Lung (tissue), 12 donors: ENCODE results near the gene CNGB1. TPM values are rescaled to one million over a fixed set of nuclear protein-coding genes. Genes with fewer than 3 reads are reported as not detected.
A peak's percentile ranks its signal among the peaks of the same experiment; 100 is the strongest.

Source experiments
- ATAC-seq: fragments of 200-7000 bp; cut with Tn5 transposase; one replicate; pipeline ENCODE4 v1.9.1; 2020; ENCODE audit warnings: moderate number of reproducible peaks; ENCODE audit not compliant: insufficient read depth, low FRiP score
- DNase-seq, 3 donors: peaks; one replicate each; pipeline ENCODE4 v3.0.0-alpha.2; 2013 to 2017
- H3K27ac ChIP-seq, 2 donors: one replicate each; pipeline ENCODE4 v1.5.1; 2013; ENCODE audit warnings: mild to moderate bottlenecking in 2 of 2, moderate library complexity in 2 of 2, control low read depth in 1 of 2, inconsistent platforms in 1 of 2, low read depth in 1 of 2, low read length in 1 of 2
- H3K27me3 ChIP-seq, 3 donors: one replicate each; pipeline ENCODE4 v1.5.1; 2013; ENCODE audit warnings: low read length in 2 of 3; ENCODE audit not compliant: control insufficient read depth in 3 of 3, insufficient read depth in 3 of 3
- H3K36me3 ChIP-seq, 4 donors: one replicate each; pipeline ENCODE4 v1.5.1; 2013; ENCODE audit warnings: low read length in 4 of 4, mild to moderate bottlenecking in 1 of 4, moderate library complexity in 1 of 4; ENCODE audit not compliant: control insufficient read depth in 4 of 4, insufficient read depth in 4 of 4
- H3K4me1 ChIP-seq, 5 donors: one replicate each; pipeline ENCODE4 v1.5.1; 2013; ENCODE audit warnings: low read length in 5 of 5, mild to moderate bottlenecking in 2 of 5, moderate library complexity in 1 of 5; ENCODE audit not compliant: control insufficient read depth in 5 of 5, insufficient read depth in 5 of 5
- H3K4me3 ChIP-seq: one replicate; pipeline ENCODE4 v1.5.1; 2013; ENCODE audit warnings: mild to moderate bottlenecking, control low read depth, moderate library complexity
- H3K9ac ChIP-seq, 2 donors: one replicate each; pipeline ENCODE4 v1.5.1; 2013; ENCODE audit warnings: low read length in 2 of 2, control low read depth in 1 of 2; ENCODE audit not compliant: insufficient read depth in 1 of 2
- H3K9me3 ChIP-seq, 4 donors: one replicate each; pipeline ENCODE4 v1.5.1; 2013; ENCODE audit warnings: low read length in 3 of 4, mild to moderate bottlenecking in 1 of 4, moderate library complexity in 1 of 4; ENCODE audit not compliant: control insufficient read depth in 4 of 4, insufficient read depth in 3 of 4
- CTCF ChIP-seq: IDR thresholded peaks from 2 replicates; pipeline ENCODE4 v1.5.1; 2012; ENCODE audit warnings: mild to moderate bottlenecking; ENCODE audit errors: control extremely low read depth, extremely low read depth
- WGBS, 2 donors: extraction: QIAGEN DNeasy Blood & Tissue Kit; methylation state at CpG; one replicate each; pipeline ENCODE4 v1.1.7; 2013; 5-methylcytosine and 5-hydroxymethylcytosine counted together
- polyA plus RNA-seq, 2 donors: library from polyadenylated mRNA; stranded (reverse); fragments of 200-250 nt; gene quantifications; one replicate each; pipeline ENCODE4 v1.2.1, GENCODE V29; 2013
- total RNA-seq, 2 donors: library from RNA; depleted of rRNA in 1 of 2; stranded (reverse); fragments of >200 nt in 1 of 2; gene quantifications; one replicate each; pipeline ENCODE4 v1.2.1, GENCODE V29; 2014 to 2021
- donor health status: control.
- donor health status: control.
- donor health status: Bipolar disorder and iron deficiency.
- donor health status: healthy.
- donor health status: DM: yes; HTN: yes; CAD: no.

CNGB1 gene
- total and polyA plus RNA-seq, 4 donors: 0.14 to 0.43 (median 0.19) TPM

GRCh38 chr16:57910696-57911095 lies 60.2 kb downstream of the CNGB1 start:
- TF ChIP-seq CTCF: no peak

GRCh38 chr16:57908409-57908987 lies 62.4 kb downstream of the CNGB1 start:
- 78 to 88% methylated on average over 12 of the region's 12 CpGs for WGBS, 2 donors
- ATAC-seq: no peak
- Histone ChIP-seq H3K36me3 (no peaks in the 10 kb centered on the region), H3K9me3 (no peaks in the 10 kb centered on the region), H3K9ac (no peak overlapping the region), H3K27me3 (peaks cover 0 to 6% (median 3%) of the 10 kb centered on the region in 3 donors), H3K4me1 (peaks cover 0 to 8% (median 0%) of the 10 kb centered on the region in 5 donors), H3K27ac (no peak overlapping the region), H3K4me3 (no peak overlapping the region)
- DNase-seq: no peak
- no peak for TF ChIP-seq CTCF

More at GRCh38 chr16:57910696-57911095, 60.2 kb downstream of the CNGB1 start:
- Histone ChIP-seq H3K27ac (no peak overlapping the region), H3K27me3 (peaks cover 0 to 6% (median 3%) of the 10 kb centered on the region in 3 donors), H3K9ac (no peak overlapping the region), H3K4me3 (no peak overlapping the region), H3K36me3 (no peaks in the 10 kb centered on the region), H3K4me1 (peaks cover 0 to 8% (median 0%) of the 10 kb centered on the region in 5 donors), H3K9me3 (no peaks in the 10 kb centered on the region)
- DNase-seq: no peak
- 88 to 93% methylated on average over 6 of the region's 6 CpGs for WGBS, 2 donors
- ATAC-seq: no peak

- Histone ChIP-seq H3K4me3 (no peak overlapping the region), H3K27me3 (peaks cover 0 to 6% (median 2%) of the 10 kb centered on the region in 3 donors), H3K9me3 (no peaks in the 10 kb centered on the region), H3K36me3 (no peaks in the 10 kb centered on the region), H3K4me1 (peaks cover 0 to 8% (median 0%) of the 10 kb centered on the region in 5 donors), H3K9ac (no peak overlapping the region), H3K27ac (no peak overlapping the region)
- ATAC-seq (no peak), DNase-seq (peak in 1 of 3 donors; percentile 31)
- WGBS, 2 donors: 38 to 39% methylated on average over 28 of the region's 28 CpGs
- peak; percentile 21 for TF ChIP-seq CTCF
Observed at GRCh38 chr16:57906382-57907316, 64.3 kb downstream of the CNGB1 start.
